Amygdala (tissue), 56 donors: ENCODE data around the gene OR8D2.
"Not testable (repeated sequence)": the region's sequence is repeated elsewhere in the genome, so short reads cannot be mapped to it uniquely, and the experiment has no call there.

ENCODE experiments used
- DNase-seq, 56 donors: peaks; one replicate each; lab custom pipeline; 2025; lab: John Stamatoyannopoulos, UW

The OR8D2 gene

GRCh38 chr11:124294687-124295086, 25.3 kb downstream of the OR8D2 start:
- no peak for DNase-seq

- DNase-seq: no peak
Measured at GRCh38 chr11:124285610-124286344, 34.2 kb downstream of the OR8D2 start.

- DNase-seq: no peak
Measured at GRCh38 chr11:124278261-124278660, 41.7 kb downstream of the OR8D2 start.

- no peak for DNase-seq
Measured at GRCh38 chr11:124277804-124278203, 42.2 kb downstream of the OR8D2 start.

- no peak for DNase-seq
Measured at GRCh38 chr11:124277207-124277606, 42.8 kb downstream of the OR8D2 start.

- DNase-seq: no peak
Measured at GRCh38 chr11:124276081-124276480, 43.9 kb downstream of the OR8D2 start.

- no peak for DNase-seq
Measured at GRCh38 chr11:124274000-124274399, 46.0 kb downstream of the OR8D2 start.

- not testable (repeated sequence) for DNase-seq
Measured at GRCh38 chr11:124270886-124271285, 49.1 kb downstream of the OR8D2 start.
